ENCODE results near the gene ABCA1.

Gene ABCA1

GRCh38 chr9:104863180-104863883 is 64.6 kb downstream of the ABCA1 start:
- H3K4me3 ChIP-seq (ENCODE audit: insufficient read depth, low read length, poor library complexity, severe bottlenecking), result no peak overlapping the region

GRCh38 chr9:104861397-104861796 is 66.6 kb downstream of the ABCA1 start:
- Histone ChIP-seq H3K9ac (ENCODE audit: low read length) (no peak overlapping the region), H3K9me3 (ENCODE audit: insufficient read depth, low read length) (no peaks in the 10 kb centered on the region), H3K36me3 (ENCODE audit: low read length) (no peaks in the 10 kb centered on the region), H3K4me3 (ENCODE audit: insufficient read depth, low read length, poor library complexity, severe bottlenecking) (no peak overlapping the region), H3K27ac (ENCODE audit: low read depth, low read length) (no peak overlapping the region), H3K27me3 (ENCODE audit: low read length) (no peaks in the 10 kb centered on the region), H3K9me2 (replicated peaks; ENCODE audit: insufficient read depth, low read length) (no peaks in the 10 kb centered on the region), H3F3A (ENCODE audit: insufficient read depth) (no peaks in the 10 kb centered on the region), H3K79me2 (ENCODE audit: insufficient read depth, low read length) (no peaks in the 10 kb centered on the region), H2AFZ (ENCODE audit: low read depth, low read length, severe bottlenecking) (no peak overlapping the region), H4K20me1 (ENCODE audit: low read depth, low read length) (no peaks in the 10 kb centered on the region), H3K4me2 (ENCODE audit: low read depth, low read length, poor library complexity, severe bottlenecking) (no peak overlapping the region)
- TF ChIP-seq EZH2phosphoT487 (conservative IDR thresholded peaks at IDR 0.05; ENCODE audit: low read length) (no peak), CTCF (IDR thresholded peaks at IDR 0.05; ENCODE audit: insufficient read depth, low read length, poor library complexity, severe bottlenecking) (no peak)

More at GRCh38 chr9:104863180-104863883, 64.6 kb downstream of the ABCA1 start:
- Histone ChIP-seq H3K9me2 (replicated peaks; ENCODE audit: insufficient read depth, low read length) (no peaks in the 10 kb centered on the region), H3K9ac (ENCODE audit: low read length) (no peak overlapping the region), H3K36me3 (ENCODE audit: low read length) (no peaks in the 10 kb centered on the region), H3K79me2 (ENCODE audit: insufficient read depth, low read length) (no peaks in the 10 kb centered on the region), H3K27me3 (ENCODE audit: low read length) (no peaks in the 10 kb centered on the region), H3F3A (ENCODE audit: insufficient read depth) (no peaks in the 10 kb centered on the region), H2AFZ (ENCODE audit: low read depth, low read length, severe bottlenecking) (no peak overlapping the region), H4K20me1 (ENCODE audit: low read depth, low read length) (no peaks in the 10 kb centered on the region), H3K27ac (ENCODE audit: low read depth, low read length) (no peak overlapping the region), H3K9me3 (ENCODE audit: insufficient read depth, low read length) (no peaks in the 10 kb centered on the region), H3K4me2 (ENCODE audit: low read depth, low read length, poor library complexity, severe bottlenecking) (no peak overlapping the region)
- TF ChIP-seq EZH2phosphoT487 (conservative IDR thresholded peaks at IDR 0.05; ENCODE audit: low read length), result no peak
- TF ChIP-seq CTCF (IDR thresholded peaks at IDR 0.05; ENCODE audit: insufficient read depth, low read length, poor library complexity, severe bottlenecking), result peak; percentile 98

- no peak for TF ChIP-seq EZH2phosphoT487 (conservative IDR thresholded peaks at IDR 0.05; ENCODE audit: low read length)
- TF ChIP-seq CTCF (IDR thresholded peaks at IDR 0.05; ENCODE audit: insufficient read depth, low read length, poor library complexity, severe bottlenecking), result no peak
- Histone ChIP-seq H3K27ac (ENCODE audit: low read depth, low read length) (no peak overlapping the region), H3K27me3 (ENCODE audit: low read length) (no peaks in the 10 kb centered on the region), H3K9me2 (replicated peaks; ENCODE audit: insufficient read depth, low read length) (no peaks in the 10 kb centered on the region), H2AFZ (ENCODE audit: low read depth, low read length, severe bottlenecking) (no peak overlapping the region), H3K79me2 (ENCODE audit: insufficient read depth, low read length) (no peaks in the 10 kb centered on the region), H4K20me1 (ENCODE audit: low read depth, low read length) (no peaks in the 10 kb centered on the region), H3K4me2 (ENCODE audit: low read depth, low read length, poor library complexity, severe bottlenecking) (no peak overlapping the region), H3K9ac (ENCODE audit: low read length) (no peak overlapping the region), H3K9me3 (ENCODE audit: insufficient read depth, low read length) (no peaks in the 10 kb centered on the region), H3K4me3 (ENCODE audit: insufficient read depth, low read length, poor library complexity, severe bottlenecking) (no peak overlapping the region), H3K36me3 (ENCODE audit: low read length) (no peaks in the 10 kb centered on the region), H3F3A (ENCODE audit: insufficient read depth) (no peaks in the 10 kb centered on the region)
These were observed 67.7 kb downstream of the ABCA1 start for GRCh38 chr9:104860263-104860662.

Data from SU-DHL-6 (cell line).